HG03565 (cell line): ENCODE results near the gene GMPS.
"Not testable (repeated sequence)": the region's sequence is repeated elsewhere in the genome, so short reads cannot be mapped to it uniquely, and the experiment has no call there.

ENCODE experiments used
- ATAC-seq: cut with Tn5 transposase; IDR thresholded peaks from one replicate; pipeline ENCODE4 v1.9.1; 2021; ENCODE audit warnings: mild to moderate bottlenecking, moderate library complexity; ENCODE audit not compliant: unreplicated experiment

Gene GMPS

GRCh38 chr3:155871746-155872158 is 1.3 kb downstream of the GMPS start:
- ATAC-seq, result no peak

DNA sequence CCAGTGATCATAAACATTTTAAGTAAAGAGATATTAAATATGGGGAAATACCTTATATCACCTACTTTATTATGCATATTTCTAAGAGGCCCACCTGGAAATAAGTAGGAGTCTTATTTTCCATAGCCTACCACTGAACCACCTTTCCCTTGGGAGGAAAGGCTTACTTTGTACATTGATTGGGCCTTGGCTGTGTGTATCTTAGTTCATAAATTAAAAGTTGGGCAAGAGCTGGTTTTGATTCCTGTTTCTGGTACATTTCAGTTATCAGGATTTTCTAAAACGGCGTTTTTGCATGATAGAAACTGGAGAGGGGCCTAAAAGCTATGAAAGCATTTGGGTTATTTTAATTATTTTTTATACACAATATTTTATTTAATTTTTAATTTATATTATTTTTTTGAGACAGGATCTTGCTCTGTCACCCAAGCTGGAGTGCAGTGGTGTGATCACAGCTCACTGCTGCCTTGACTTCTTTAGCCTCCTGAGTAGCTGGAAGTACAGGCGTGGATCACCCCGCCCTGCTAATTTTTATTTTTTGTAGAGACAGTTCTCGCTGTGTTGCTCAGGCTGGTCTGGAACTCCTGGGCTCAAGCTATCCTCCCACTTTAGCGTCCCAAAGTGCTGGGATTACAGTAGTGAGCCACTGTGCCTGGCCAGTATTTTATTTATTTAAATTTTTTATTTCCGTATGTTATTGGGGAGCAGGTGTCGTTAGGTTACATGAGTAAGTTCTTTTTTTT is 2.6 kb downstream of the GMPS start:
- no peak for ATAC-seq

DNA sequence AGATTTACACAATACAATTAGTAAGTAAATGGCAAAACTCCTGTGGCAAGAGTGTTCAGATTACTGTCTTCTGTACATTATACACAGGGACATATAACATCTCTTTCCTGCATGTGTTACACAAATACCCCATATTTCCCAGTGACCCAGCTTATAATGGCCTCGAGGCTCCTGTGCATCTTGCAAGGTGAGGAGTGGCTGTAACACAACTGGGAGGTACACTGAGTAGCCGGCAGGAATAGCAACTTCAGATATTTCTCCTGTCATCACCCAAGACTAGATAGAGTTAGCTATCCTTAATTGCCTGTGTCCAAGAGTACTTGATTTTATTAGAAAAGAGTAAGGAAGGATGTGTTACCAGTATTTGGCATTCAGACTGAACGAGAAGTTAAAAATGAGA is 5.6 kb downstream of the GMPS start:
- no peak for ATAC-seq

DNA sequence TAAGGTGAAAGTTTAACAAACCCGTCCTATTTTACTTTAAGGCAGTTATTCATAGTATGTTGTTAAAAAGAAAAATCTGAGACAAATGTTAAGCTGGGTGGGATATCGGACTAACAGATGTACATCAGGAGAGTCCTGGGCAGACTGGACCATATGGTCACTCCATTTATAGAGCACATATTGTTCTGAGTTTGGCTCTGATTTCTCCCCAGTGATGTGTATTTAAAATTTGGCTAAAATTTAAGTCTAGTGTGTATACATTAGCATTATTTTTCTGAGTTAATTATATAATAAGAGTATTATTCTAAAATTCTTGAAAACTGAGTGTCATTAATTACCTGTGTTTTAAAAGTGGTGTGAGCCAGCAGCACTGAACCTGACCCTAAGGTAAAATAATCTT is 6.1 kb downstream of the GMPS start:
- ATAC-seq, result no peak

GRCh38 chr3:155880286-155880685 is 9.8 kb downstream of the GMPS start:
- no peak for ATAC-seq

DNA sequence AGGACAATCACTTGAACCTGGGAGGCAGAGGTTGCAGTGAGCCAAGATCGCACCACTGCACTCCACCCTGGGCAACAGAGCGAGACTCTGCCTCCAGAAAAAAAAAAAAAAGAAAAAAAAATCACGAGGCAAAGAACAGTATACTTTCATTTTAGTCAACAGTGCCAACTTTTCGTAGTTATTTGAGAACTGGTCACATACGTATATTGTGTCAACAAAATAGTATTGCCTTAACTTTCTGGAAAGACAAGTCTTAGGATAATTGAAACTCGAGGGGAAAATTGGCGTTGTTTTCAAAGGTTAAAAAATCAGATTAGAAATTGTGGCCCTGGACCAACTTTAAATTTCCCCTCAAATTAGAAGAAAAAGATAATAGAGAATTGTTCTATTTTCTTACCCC is 13.8 kb downstream of the GMPS start:
- no peak for ATAC-seq

- no peak for ATAC-seq
These were observed 14.8 kb downstream of the GMPS start for GRCh38 chr3:155885292-155885691.

DNA sequence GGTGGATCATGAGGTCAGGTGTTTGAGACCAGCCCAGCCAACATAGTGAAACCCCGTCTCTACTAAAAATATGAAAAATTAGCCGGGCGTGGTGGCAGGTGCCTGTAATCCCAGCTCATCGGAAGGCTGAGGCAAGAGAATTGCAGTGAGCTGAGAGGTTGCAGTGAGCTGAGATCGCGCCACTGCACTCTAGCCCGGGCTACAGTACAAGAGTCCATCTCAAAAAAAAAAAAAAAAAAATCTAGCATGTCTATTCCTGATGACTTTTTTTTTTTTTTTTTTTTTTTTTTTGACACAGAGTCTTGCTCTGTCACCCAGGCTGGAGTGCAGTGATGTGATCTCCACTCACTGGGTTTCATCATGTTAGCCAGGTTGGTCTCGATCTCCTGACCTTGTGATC is 15.9 kb downstream of the GMPS start:
- ATAC-seq, result not testable (repeated sequence)

- ATAC-seq, result no peak
These were observed 16.5 kb downstream of the GMPS start for GRCh38 chr3:155886915-155887314.

DNA sequence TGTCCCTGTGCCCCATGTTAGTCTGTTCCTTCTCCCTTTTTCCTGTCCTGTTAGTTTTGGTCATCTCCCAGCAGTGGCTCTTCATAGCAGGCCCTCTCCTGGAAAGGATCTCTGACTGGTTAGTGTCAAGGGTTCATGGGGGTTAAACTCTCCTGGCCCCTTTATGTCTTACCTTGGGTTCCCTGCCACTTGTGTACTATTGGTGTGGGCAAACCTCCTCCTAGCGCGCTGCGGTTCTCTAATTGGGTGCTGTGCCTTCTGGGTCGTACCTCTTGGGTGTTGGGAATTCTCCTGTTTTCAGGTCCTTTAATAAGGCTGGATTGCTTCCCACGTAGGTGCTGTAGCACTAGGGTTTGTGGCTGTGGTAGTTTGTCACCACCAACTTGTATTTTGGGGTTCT is 18.8 kb downstream of the GMPS start:
- ATAC-seq, result no peak

- ATAC-seq, result no peak
These were observed 19.5 kb downstream of the GMPS start for GRCh38 chr3:155889952-155890351.

GRCh38 chr3:155890671-155891190 is 20.3 kb downstream of the GMPS start:
- no peak for ATAC-seq

- ATAC-seq, result no peak
These were observed 20.9 kb downstream of the GMPS start for GRCh38 chr3:155891321-155891720.

- ATAC-seq, result no peak
These were observed 25.0 kb downstream of the GMPS start for GRCh38 chr3:155895379-155895900.

- ATAC-seq, result no peak
These were observed 36.5 kb downstream of the GMPS start for GRCh38 chr3:155906900-155907299.

DNA sequence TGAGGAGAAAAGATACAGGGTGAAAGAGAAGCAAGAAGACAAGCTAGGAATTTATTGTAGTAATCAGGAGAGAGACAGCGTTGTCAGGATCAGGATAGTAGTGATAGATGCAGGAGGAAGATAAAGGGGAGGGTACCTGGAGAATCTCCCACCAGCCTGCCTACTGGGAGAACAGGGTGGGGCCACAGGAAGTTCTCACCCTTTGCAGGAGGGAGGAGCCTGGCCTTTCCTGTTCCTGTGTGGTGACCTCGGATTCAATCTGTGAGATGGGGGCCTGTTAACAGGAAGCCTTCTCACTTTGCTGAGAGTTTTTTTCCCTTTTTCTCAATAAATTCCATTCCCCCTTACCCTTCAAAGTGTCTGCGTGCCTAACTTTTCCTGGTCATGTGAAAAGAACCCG is 37.6 kb downstream of the GMPS start:
- no peak for ATAC-seq

GRCh38 chr3:155908605-155909004 is 38.2 kb downstream of the GMPS start:
- ATAC-seq, result no peak

GRCh38 chr3:155912090-155912489 is 41.6 kb downstream of the GMPS start:
- ATAC-seq, result no peak

DNA sequence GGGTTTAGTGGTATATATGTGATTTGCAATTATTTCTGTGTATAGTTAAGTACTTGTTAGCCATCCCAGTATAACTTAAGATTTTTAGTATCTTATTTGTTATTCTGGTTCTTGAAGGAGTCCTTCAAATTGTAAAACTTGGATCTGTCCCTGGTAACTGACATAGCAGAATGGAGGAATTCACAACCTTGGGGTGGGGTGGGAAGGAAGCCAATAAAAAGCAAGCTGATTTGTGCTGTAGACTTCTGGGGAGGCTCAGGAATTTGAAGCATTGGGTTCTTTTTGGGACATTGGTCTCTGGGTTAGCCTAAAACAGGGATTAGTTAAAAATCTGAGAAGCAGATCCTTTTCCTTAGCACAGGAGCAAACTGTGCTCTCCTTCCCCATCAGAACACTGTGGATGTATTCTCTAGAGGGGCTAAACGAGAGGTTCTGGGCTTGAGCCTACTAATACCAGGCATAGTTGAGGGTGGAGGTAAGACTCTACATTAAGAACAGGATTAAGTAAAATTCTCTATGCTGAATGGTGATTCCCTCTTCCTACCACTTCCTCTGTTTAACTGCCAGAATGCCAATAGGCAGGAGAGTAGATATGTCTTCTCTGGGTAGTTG is 42.2 kb downstream of the GMPS start:
- no peak for ATAC-seq

DNA sequence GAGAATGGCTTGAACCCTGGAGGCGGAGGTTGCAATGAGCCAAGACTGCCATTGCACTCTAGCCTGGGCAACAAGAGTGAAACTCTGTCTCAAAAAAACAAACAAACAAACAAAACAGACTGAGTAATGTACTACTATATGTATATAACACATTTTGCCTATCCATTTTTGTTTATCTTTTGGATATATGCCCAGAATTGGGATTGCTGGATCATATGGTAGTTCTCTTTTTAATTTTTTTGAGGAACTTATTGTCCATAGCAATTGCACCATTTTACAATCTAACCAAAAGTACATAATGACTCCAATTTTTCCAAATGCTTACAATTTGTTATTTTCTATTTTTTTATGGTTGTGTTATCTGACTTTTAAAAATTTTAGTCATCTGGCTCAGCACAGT is 47.3 kb downstream of the GMPS start:
- no peak for ATAC-seq

DNA sequence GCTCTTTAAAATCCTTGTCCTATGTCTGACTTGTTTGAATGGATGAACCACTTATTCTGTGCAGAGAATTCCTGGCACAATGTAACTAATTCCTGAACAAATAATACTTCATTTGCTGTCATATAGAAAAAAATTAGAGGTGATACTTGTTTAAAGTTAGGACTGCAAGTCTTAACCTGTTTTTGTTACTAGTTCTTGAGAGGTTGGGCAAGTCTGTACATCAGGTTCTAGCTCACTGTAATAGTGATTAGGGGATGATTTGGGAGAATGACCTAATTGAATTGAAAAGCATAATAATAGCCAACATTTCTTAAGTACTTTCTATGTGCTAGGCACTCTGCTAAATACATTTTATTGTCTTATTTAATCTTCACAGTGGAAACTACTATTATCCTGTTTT is 49.3 kb downstream of the GMPS start:
- no peak for ATAC-seq

GRCh38 chr3:155921486-155921885 is 51.0 kb downstream of the GMPS start:
- ATAC-seq, result no peak
